Heart right ventricle (tissue), 16 donors: ENCODE results near the gene GCSAM. TPM values are rescaled to one million over a fixed set of nuclear protein-coding genes. Genes with fewer than 3 reads are reported as not detected.
A peak's percentile ranks its signal among the peaks of the same experiment; 100 is the strongest.

Experiments
- ATAC-seq, 8 donors: fragments of 200-7000 bp; cut with Tn5 transposase; one replicate each; pipeline ENCODE4 v1.9.1; 2020; ENCODE audit warnings: mild to moderate bottlenecking in 8 of 8, moderate library complexity in 8 of 8, moderate number of reproducible peaks in 1 of 8
- DNase-seq, 2 donors: peaks; one replicate each; pipeline ENCODE4 v3.0.0-alpha.2; 2020
- H3K27ac ChIP-seq, 10 donors: fragments of 200-600 bp; sonication (generic) in 2 of 10; one replicate each; pipeline versions ENCODE4 v1.5.0 to v1.8.0; 2020 to 2022; ENCODE audit warnings: mild to moderate bottlenecking in 3 of 10
- H3K27me3 ChIP-seq, 7 donors: fragments of 200-600 bp; one replicate each; pipeline ENCODE4 v1.8.0; 2021 to 2022; ENCODE audit warnings: mild to moderate bottlenecking in 2 of 7
- H3K36me3 ChIP-seq, 9 donors: fragments of 200-600 bp; sonication (generic) in 1 of 9; one replicate each; pipeline versions ENCODE4 v1.5.0 to v1.8.0; 2020 to 2022; ENCODE audit warnings: mild to moderate bottlenecking in 2 of 9
- H3K4me1 ChIP-seq, 9 donors: fragments of 200-600 bp; sonication (generic) in 1 of 9; one replicate each; pipeline versions ENCODE4 v1.5.0 to v1.8.0; 2020 to 2022; ENCODE audit warnings: mild to moderate bottlenecking in 4 of 9
- H3K4me3 ChIP-seq, 10 donors: fragments of 200-600 bp; sonication (generic) in 2 of 10; one replicate each; pipeline versions ENCODE4 v1.5.0 to v1.8.0; 2020 to 2022; ENCODE audit warnings: mild to moderate bottlenecking in 7 of 10, moderate library complexity in 2 of 10
- H3K9me3 ChIP-seq, 11 donors: fragments of 200-600 bp in 10 of 11; sonication (generic) in 2 of 11; one replicate each; pipeline versions ENCODE4 v1.5.0 to v1.8.0; 2013 to 2022; ENCODE audit warnings: mild to moderate bottlenecking in 2 of 11, control low read depth in 1 of 11, moderate library complexity in 1 of 11
- CTCF ChIP-seq, 9 donors: fragments of 200-600 bp; sonication (generic) in 2 of 9; IDR thresholded peaks; one replicate each; pipeline versions ENCODE4 v1.5.0 to v1.8.0; 2021 to 2022; ENCODE audit warnings: antibody characterized with exemption in 9 of 9, mild to moderate bottlenecking in 5 of 9, moderate library complexity in 1 of 9
- WGBS, 2 donors: extraction: QIAGEN DNeasy Blood & Tissue Kit; methylation state at CpG; one replicate each; pipeline ENCODE4 v1.1.7; 2013; ENCODE audit warnings: inconsistent platforms in 1 of 2; 5-methylcytosine and 5-hydroxymethylcytosine counted together
- intact Hi-C, 10 donors: fragments of 100-400 bp; cut with DNase I; formaldehyde crosslinking; loops; one replicate each; pipeline versions ENCODE4 v1.11.1 to v1.14.2; 2022
- polyA plus RNA-seq, 2 donors: library from polyadenylated mRNA; stranded (reverse); fragments of 200-250 nt; gene quantifications; one replicate each; pipeline ENCODE4 v1.2.3, GENCODE V29; 2013
- total RNA-seq, 10 donors: library from RNA; stranded (reverse); fragmentation: NEBNext Ultra II Directional in 3 of 10; extraction: Animal tissue kit (Norgen Biotek cat#: 25700) in 3 of 10; gene quantifications; one replicate each; pipeline versions ENCODE4 v1.2.1 to v1.2.4, GENCODE V29; 2021 to 2023
- donor health status: Arrhythmogenic right ventricular cardiomyopathy.
- donor health status: ischemic (EF 13 %, LVEDD 7.1; RV severe dilation, severe dysfunction).
- donor health status: healthy with polysubstance abuse.
- donor health status: DM: no; HTN: yes; CAD: no.
- donor health status: DM: no; HTN: no; CAD: no.
- donor health status: ischemic (EF 25% LVEDD 6.9; RV normal size, moderate dysfunction).
- donor health status: ischemic (EF 25% LVEDD 5.7; RV mildly dilated, moderate dysfunction).
- donor health status: healthy.
- donor health status: DM: yes; HTN: yes; CAD: no.
- donor health status: Ischemic cardiomyopathy.
- donor health status: ischemic (EF 35%, LVEDD 5.7; RV mildly dilated, moderate dysfunction).
- donor health status: nonischemic (EF 11% LVEDD 7.7; RV severe dilation, severe dysfunction).
- donor health status: DM: yes; HTN: yes; CAD: no.
- donor health status: PGD.
- donor health status: ischemic (EF 29% LVEDD 5.4; RV normal size, mild dysfunction).
- donor health status: nonischemic (EF 23%, LVEDD 6.1; RV moderate dilation, normal function).

The GCSAM gene
- total and polyA plus RNA-seq, 12 donors = 0.04 to 0.62 (median 0.28) TPM; not detected in 7

- peak overlapping the region in 8 of 10 donors; percentile 45 to 79 (median 71) for H3K27ac ChIP-seq
- peaks cover 0 to 71% (median 0%) of the 10 kb centered on the region in 7 donors for H3K27me3 ChIP-seq
- WGBS, 2 donors = 35 to 38% methylated on average over 14 of the region's 14 CpGs
- no peaks in the 10 kb centered on the region for H3K36me3 ChIP-seq
- peak overlapping the region; percentile 48 to 67 (median 64) for H3K4me3 ChIP-seq
- ATAC-seq (peak in 3 of 8 donors; percentile 11 to 26 (median 18)), DNase-seq (no peak)
- H3K4me1 ChIP-seq = peaks cover 2 to 43% (median 27%) of the 10 kb centered on the region in 9 donors
- H3K9me3 ChIP-seq = no peaks in the 10 kb centered on the region
- intact Hi-C loops = no loop called here
- no peak for TF ChIP-seq CTCF (IDR thresholded peaks at IDR 0.05)
Observed at GRCh38 chr3:112086875-112087524, 46.0 kb downstream of the GCSAM start.

- peak; percentile 85 for DNase-seq
- Histone ChIP-seq H3K4me3 (peak within 1 kb of the TSS; percentile 48 to 67 (median 64)), H3K9me3 (no peaks in the 10 kb centered on the region), H3K4me1 (peaks cover 2 to 36% (median 23%) of the 10 kb centered on the region in 9 donors), H3K27ac (peak within 1 kb of the TSS in 9 of 10 donors; percentile 45 to 79 (median 72)), H3K27me3 (peaks cover 0 to 68% (median 0%) of the 10 kb centered on the region in 7 donors), H3K36me3 (no peaks in the 10 kb centered on the region)
- peak in 1 of 9 donors; percentile 11 for TF ChIP-seq CTCF (IDR thresholded peaks at IDR 0.05)
- ATAC-seq = peak; percentile 94 to 97 (median 96)
- 1% methylated on average over 66 to 67 of the region's 67 CpGs for WGBS, 2 donors
- intact Hi-C loops = no loop called here
Observed at GRCh38 chr3:112086076-112086854, 46.8 kb downstream of the GCSAM start, which contains the start of gene C3orf52. Gene C3orf52, plus strand, starts transcription at chr3:112086389. Its CDS starts 19 bp downstream, at chr3:112086408.

DNA sequence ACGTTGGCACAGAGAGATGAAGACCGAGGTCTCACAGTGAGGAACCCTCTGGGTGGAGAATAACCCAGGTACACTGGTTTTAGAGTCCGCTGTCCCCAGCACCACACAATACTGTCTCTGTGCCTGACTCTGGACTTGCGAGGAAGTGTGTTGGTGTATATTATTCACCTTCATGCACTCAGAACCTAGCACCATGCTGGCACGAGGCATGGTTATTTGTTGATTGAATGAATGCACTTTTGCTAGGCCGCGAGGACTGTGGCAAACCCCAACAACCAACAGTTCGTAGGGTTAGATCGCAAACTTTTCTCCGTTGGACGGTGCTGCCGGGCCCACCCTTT is 47.3 kb downstream of the GCSAM start:
- no peak for DNase-seq
- peaks cover 1 to 30% (median 17%) of the 10 kb centered on the region in 9 donors for H3K4me1 ChIP-seq
- 31 to 36% methylated on average over 12 of the region's 12 CpGs for WGBS, 2 donors
- H3K27me3 ChIP-seq = peaks cover 0 to 65% (median 0%) of the 10 kb centered on the region in 7 donors
- no peaks in the 10 kb centered on the region for H3K9me3 ChIP-seq
- H3K27ac ChIP-seq = peak overlapping the region in 5 of 10 donors; percentile 45 to 79 (median 69)
- H3K4me3 ChIP-seq = peak overlapping the region; percentile 48 to 67 (median 64)
- TF ChIP-seq CTCF (IDR thresholded peaks at IDR 0.05) = no peak
- ATAC-seq = peak in 5 of 8 donors; percentile 0 to 25 (median 6)
- H3K36me3 ChIP-seq = no peaks in the 10 kb centered on the region
- intact Hi-C loops = no loop called here

GRCh38 chr3:112084980-112085705 is 47.9 kb downstream of the GCSAM start:
- H3K4me1 ChIP-seq = peaks cover 0 to 25% (median 12%) of the 10 kb centered on the region in 9 donors
- no peak for DNase-seq
- peaks cover 0 to 65% (median 0%) of the 10 kb centered on the region in 7 donors for H3K27me3 ChIP-seq
- intact Hi-C loops = no loop called here
- H3K36me3 ChIP-seq = no peaks in the 10 kb centered on the region
- no peak overlapping the region for H3K27ac ChIP-seq
- TF ChIP-seq CTCF (IDR thresholded peaks at IDR 0.05) = no peak
- no peaks in the 10 kb centered on the region for H3K9me3 ChIP-seq
- WGBS, 2 donors = 84 to 85% methylated on average over 7 of the region's 7 CpGs
- H3K4me3 ChIP-seq = no peak overlapping the region
- ATAC-seq = no peak
